ENCODE data around the gene TTC36. TPM values are rescaled to one million over a fixed set of nuclear protein-coding genes. Genes with fewer than 3 reads are reported as not detected.

Gene TTC36
- total RNA-seq, 1 experiment from 2014 or later = 1.6 TPM

DNA sequence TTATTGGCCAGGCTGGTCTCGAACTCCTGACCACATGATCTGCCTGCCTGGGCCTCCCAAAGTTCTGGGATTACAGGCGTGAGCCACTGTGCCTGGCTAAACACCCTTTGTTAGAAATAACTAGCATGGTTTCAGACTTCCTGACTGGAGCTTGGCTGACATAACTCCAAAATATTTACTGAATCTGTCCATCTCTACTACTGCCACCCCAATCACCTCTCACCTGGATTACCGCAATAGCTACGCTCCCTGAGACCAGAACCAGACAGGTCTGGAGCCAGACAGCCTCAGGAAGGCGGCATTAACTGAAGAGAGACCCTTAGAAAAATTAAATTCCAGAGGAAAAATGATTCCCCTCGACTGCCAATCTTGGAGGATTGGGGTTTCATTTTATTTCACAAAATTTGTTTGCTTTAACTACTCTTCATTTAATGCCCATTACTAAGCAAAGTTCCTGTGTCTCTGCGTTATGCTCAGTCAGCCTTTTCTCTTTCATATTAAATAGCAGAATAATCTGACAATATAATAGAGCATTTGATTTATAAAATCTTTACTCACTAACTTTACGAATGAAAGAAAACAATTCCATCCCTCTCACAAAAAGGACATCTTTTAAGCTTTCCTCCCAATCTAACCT, 16.9 kb downstream of the TTC36 start:
- H3K23me2 ChIP-seq (ENCODE audit: insufficient read length, low read depth, low read length, poor library complexity, severe bottlenecking) = no peaks in the 10 kb centered on the region
- no peak overlapping the region for H4K91ac ChIP-seq (ENCODE audit: insufficient read length, low read depth, low read length)
- no peak overlapping the region for H3K56ac ChIP-seq (ENCODE audit: insufficient read length, low read depth, low read length)
- H2BK12ac ChIP-seq (ENCODE audit: insufficient read length, low read depth, low read length) = no peak overlapping the region
- H4K8ac ChIP-seq (replicated peaks; ENCODE audit: insufficient read length, low read depth, low read length) = no peak overlapping the region
- no peak overlapping the region for H4K5ac ChIP-seq (ENCODE audit: insufficient read length, low read depth, low read length)
- H3K4me2 ChIP-seq (ENCODE audit: insufficient read depth, insufficient read length, low read length) = no peak overlapping the region
- H3K27ac ChIP-seq (ENCODE audit: insufficient read length, low read depth, low read length) = no peak overlapping the region
- no peak overlapping the region for H3K14ac ChIP-seq (ENCODE audit: insufficient read depth, low read length)
- H3K79me1 ChIP-seq (ENCODE audit: insufficient read depth, low read depth, low read length, poor library complexity, severe bottlenecking) = no peaks in the 10 kb centered on the region
- no peaks in the 10 kb centered on the region for H3K9me3 ChIP-seq (ENCODE audit: control insufficient read depth, low read depth, low read length)
- no peak overlapping the region for H3K18ac ChIP-seq (ENCODE audit: insufficient read length, low read depth, low read length)
- DNase-seq = no peak
- H3K23ac ChIP-seq (ENCODE audit: insufficient read length, low read depth, low read length) = no peak overlapping the region
- TF ChIP-seq, protein P1, sequence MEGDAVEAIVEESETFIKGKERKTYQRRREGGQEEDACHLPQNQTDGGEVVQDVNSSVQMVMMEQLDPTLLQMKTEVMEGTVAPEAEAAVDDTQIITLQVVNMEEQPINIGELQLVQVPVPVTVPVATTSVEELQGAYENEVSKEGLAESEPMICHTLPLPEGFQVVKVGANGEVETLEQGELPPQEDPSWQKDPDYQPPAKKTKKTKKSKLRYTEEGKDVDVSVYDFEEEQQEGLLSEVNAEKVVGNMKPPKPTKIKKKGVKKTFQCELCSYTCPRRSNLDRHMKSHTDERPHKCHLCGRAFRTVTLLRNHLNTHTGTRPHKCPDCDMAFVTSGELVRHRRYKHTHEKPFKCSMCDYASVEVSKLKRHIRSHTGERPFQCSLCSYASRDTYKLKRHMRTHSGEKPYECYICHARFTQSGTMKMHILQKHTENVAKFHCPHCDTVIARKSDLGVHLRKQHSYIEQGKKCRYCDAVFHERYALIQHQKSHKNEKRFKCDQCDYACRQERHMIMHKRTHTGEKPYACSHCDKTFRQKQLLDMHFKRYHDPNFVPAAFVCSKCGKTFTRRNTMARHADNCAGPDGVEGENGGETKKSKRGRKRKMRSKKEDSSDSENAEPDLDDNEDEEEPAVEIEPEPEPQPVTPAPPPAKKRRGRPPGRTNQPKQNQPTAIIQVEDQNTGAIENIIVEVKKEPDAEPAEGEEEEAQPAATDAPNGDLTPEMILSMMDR (conservative IDR thresholded peaks at IDR 0.05) = no peak
- no peak overlapping the region for H2BK15ac ChIP-seq (ENCODE audit: low read depth, low read length)
- Mint-ChIP-seq H3K27me3 (ENCODE audit: low read depth) (no peaks in the 10 kb centered on the region), H3K27ac (peak overlapping the region in 1 of 3 experiments; percentile 66; a peak in 1 of 7 replicates), H3K4me1 (0 out of 4 replicates have a peak, but pooled peaks cover 0 to 3% of the 10 kb centered on the region in 2 experiments), H3K4me3 (no peak overlapping the region), H3K36me3 (ENCODE audit: insufficient read depth in 1 of 3, low read depth in 3 of 3) (peaks cover 0 to 20% (median 13%) of the 10 kb centered on the region in 3 experiments; a peak in 6 of 7 replicates), H3K9me3 (no peaks in the 10 kb centered on the region)
- H2BK20ac ChIP-seq (ENCODE audit: low read depth, low read length, poor library complexity, severe bottlenecking) = no peak overlapping the region
- H3K9ac ChIP-seq (ENCODE audit: extremely low read depth, insufficient read length, low read length) = no peak overlapping the region
- WGBS (ENCODE audit: extremely low coverage, insufficient read length, low lambda C conversion rate) = no CpG with 5 or more reads among the region's 8 CpGs
- H3T11ph ChIP-seq (ENCODE audit: low read length) = no peak overlapping the region
- no peak overlapping the region for H2AK5ac ChIP-seq (ENCODE audit: insufficient read length, low read length)
- H3K4ac ChIP-seq (ENCODE audit: low read depth, low read length) = no peak overlapping the region
- no peak overlapping the region for H2BK5ac ChIP-seq (ENCODE audit: insufficient read length, low read length)
- no peaks in the 10 kb centered on the region for H3K4me1 ChIP-seq (ENCODE audit: insufficient read depth, low read length)
- no peaks in the 10 kb centered on the region for H4K20me1 ChIP-seq (ENCODE audit: control insufficient read depth, insufficient read depth, insufficient read length)
- no peaks in the 10 kb centered on the region for H3K27me3 ChIP-seq (ENCODE audit: insufficient read depth, low read length)
- no peak overlapping the region for H2AFZ ChIP-seq (ENCODE audit: low read length)
- H3K79me2 ChIP-seq (ENCODE audit: insufficient read depth, low read length) = no peaks in the 10 kb centered on the region
- no peak overlapping the region for H2BK120ac ChIP-seq (ENCODE audit: low read depth, low read length, poor library complexity, severe bottlenecking)
